SK-N-SH (cell line): ENCODE measurements around the gene ALOXE3. TPM values are rescaled to one million over a fixed set of nuclear protein-coding genes. Genes with fewer than 3 reads are reported as not detected.

Experiments
- CTCF ChIA-PET: fragments of 300-600, 350-600 bp; formaldehyde crosslinking; extraction: SDS; loops from one replicate; lab custom pipeline; 2021; lab: Yijun Ruan, JAX
- POLR2A ChIA-PET: fragments of 350-600 bp; sonication (Branson Sonifier 250); formaldehyde crosslinking; extraction: SDS; loops from one replicate; lab custom pipeline; 2020; ENCODE audit warnings: antibody characterized with exemption, inconsistent platforms; lab: Yijun Ruan, JAX
- DNase-seq: peaks from one replicate; pipeline ENCODE4 v3.0.0; 2012
- H2AFZ ChIP-seq: fragments of 200-600 bp; sonication (generic); 2 replicates; pipeline ENCODE4 v1.8.1; 2016; ENCODE audit warnings: antibody characterized with exemption, mild to moderate bottlenecking, low read depth
- H3F3A ChIP-seq: fragments of 200-600 bp; sonication (generic); replicated peaks from 2 replicates; pipeline ENCODE3; 2016; ENCODE audit warnings: antibody characterized with exemption, mild to moderate bottlenecking; ENCODE audit not compliant: insufficient read depth
- H3K27ac ChIP-seq, 2 experiments: fragments of 200-500 bp in 1 of 2; fragments of 200-600 bp in 1 of 2; sonication (Bioruptor generic) in 1 of 2; sonication (generic), shearing (Covaris generic) in 1 of 2; 2 replicates each; pipeline versions ENCODE4 v1.5.1 to v1.6.1; 2014 to 2016; ENCODE audit warnings: low read depth in 2 of 2, inconsistent platforms in 1 of 2, low read length in 1 of 2, mild to moderate bottlenecking in 1 of 2, mixed read lengths in 1 of 2
- H3K27me3 ChIP-seq: fragments of 200-600 bp; sonication (generic), shearing (Covaris generic); 2 replicates; pipeline ENCODE4 v1.6.1; 2016; ENCODE audit warnings: mixed run types; ENCODE audit not compliant: insufficient read depth
- H3K36me3 ChIP-seq, 2 experiments: fragments of 200-500 bp in 1 of 2; fragments of 200-600 bp in 1 of 2; sonication (Bioruptor generic) in 1 of 2; sonication (generic) in 1 of 2; replicated peaks in 1 of 2; 2 replicates each; pipeline versions ENCODE3 to v1.5.1; 2014 to 2016; ENCODE audit warnings: low read length in 1 of 2, mild to moderate bottlenecking in 1 of 2; ENCODE audit not compliant: insufficient read depth in 2 of 2, control insufficient read depth in 1 of 2
- H3K4me1 ChIP-seq, 2 experiments: fragments of 200-500 bp in 1 of 2; fragments of 200-600 bp in 1 of 2; sonication (Bioruptor generic) in 1 of 2; sonication (generic), shearing (Covaris generic) in 1 of 2; 2 replicates each; pipeline versions ENCODE4 v1.5.1 to v1.6.1; 2014 to 2016; ENCODE audit warnings: low read depth in 1 of 2, low read length in 1 of 2, mixed run types in 1 of 2; ENCODE audit not compliant: insufficient read depth in 2 of 2, control insufficient read depth in 1 of 2
- H3K4me2 ChIP-seq: fragments of 200-600 bp; sonication (generic), shearing (Covaris generic); 2 replicates; pipeline ENCODE4 v1.6.1; 2017; ENCODE audit warnings: mixed run types
- H3K4me3 ChIP-seq, 2 experiments: fragments of 200-500 bp in 1 of 2; fragments of 200-600 bp in 1 of 2; sonication (Bioruptor generic) in 1 of 2; sonication (generic), shearing (Covaris generic) in 1 of 2; 2 replicates each; pipeline versions ENCODE4 v1.5.1 to v1.8.1; 2014 to 2016; ENCODE audit warnings: low read depth in 2 of 2, inconsistent platforms in 1 of 2, low read length in 1 of 2, mild to moderate bottlenecking in 1 of 2, mixed read lengths in 1 of 2, moderate library complexity in 1 of 2
- H3K79me2 ChIP-seq: fragments of 200-600 bp; sonication (generic); 2 replicates; pipeline ENCODE4 v1.8.1; 2017; ENCODE audit warnings: mild to moderate bottlenecking; ENCODE audit not compliant: insufficient read depth
- H3K9ac ChIP-seq: fragments of 200-600 bp; sonication (generic); 2 replicates; pipeline ENCODE4 v1.6.1; 2017; ENCODE audit warnings: mixed run types
- H3K9me2 ChIP-seq: fragments of 200-600 bp; sonication (generic); 2 replicates; pipeline ENCODE4 v1.6.1; 2017; ENCODE audit warnings: mixed run types
- H3K9me3 ChIP-seq: fragments of 200-600 bp; sonication (generic); 2 replicates; pipeline ENCODE4 v1.6.1; 2017; ENCODE audit warnings: mixed run types, mild to moderate bottlenecking, moderate library complexity
- H4K20me1 ChIP-seq: fragments of 200-600 bp; sonication (generic); 2 replicates; pipeline ENCODE4 v1.6.1; 2017; ENCODE audit warnings: mild to moderate bottlenecking, mixed run types; ENCODE audit not compliant: insufficient read depth
- CTCF ChIP-seq: fragments of 200-600 bp; sonication (generic); IDR thresholded peaks from 2 replicates; pipeline ENCODE4 v1.6.1; 2017; ENCODE audit warnings: antibody characterized with exemption, mild to moderate bottlenecking, moderate library complexity
- GATA2 ChIP-seq: sonication (generic); formaldehyde crosslinking; IDR thresholded peaks from 2 replicates; pipeline ENCODE4 v1.5.0; 2020; ENCODE audit warnings: mild to moderate bottlenecking, missing genetic modification reagents
- POLR2AphosphoS5 ChIP-seq: IDR thresholded peaks from 2 replicates; pipeline ENCODE4 v1.6.1; 2012; ENCODE audit warnings: low read depth, low read length
- RAD21 ChIP-seq: IDR thresholded peaks from 2 replicates; pipeline ENCODE4 v1.6.1; 2012; ENCODE audit warnings: mild to moderate bottlenecking, low read length
- SIN3A ChIP-seq: IDR thresholded peaks from 2 replicates; pipeline ENCODE4 v1.6.1; 2012; ENCODE audit warnings: low read depth, mild to moderate bottlenecking, low read length, moderate library complexity, borderline replicate concordance
- SMC3 ChIP-seq: IDR thresholded peaks from 2 replicates; pipeline ENCODE4 v1.6.1; 2012; ENCODE audit warnings: low read depth, low read length, improper control_type of control experiment
- TAF1 ChIP-seq: IDR thresholded peaks from 2 replicates; pipeline ENCODE4 v1.6.1; 2012; ENCODE audit warnings: low read depth, mild to moderate bottlenecking, low read length, moderate library complexity, borderline replicate concordance
- USF2 ChIP-seq: fragments of 150-350 bp; IDR thresholded peaks from 2 replicates; pipeline ENCODE4 v1.6.1; 2017; ENCODE audit warnings: antibody characterized with exemption, low read length, low read depth, borderline replicate concordance
- WGBS: methylation state at CpG from one replicate; pipeline ENCODE4 v1.1.6; 2017; ENCODE audit warnings: low lambda C conversion rate; 5-methylcytosine and 5-hydroxymethylcytosine counted together
- polyA plus RNA-seq, 3 experiments: library from polyadenylated mRNA; depleted of rRNA; stranded (reverse); fragments of >200 nt; gene quantifications; 2 replicates each; pipeline ENCODE4 v1.2.3, GENCODE V29; 2012
- TF ChIP-seq, protein P1 (sequence below): IDR thresholded peaks from 2 replicates; pipeline ENCODE4 v1.4.0; 2012; ENCODE audit warnings: low read depth

The ALOXE3 gene
- polyA plus RNA-seq, 1 of the 3 experiments (the other 2 are of a cell fraction) = 0.46 TPM

GRCh38 chr17:8159032-8159400 lies 40.7 kb upstream of the ALOXE3 start (continued):
- TF ChIP-seq TAF1 (no peak), GATA2 (CRISPR knock-in tag) (no peak)
- TF ChIP-seq, all 33 proteins: peak for 0

DNA sequence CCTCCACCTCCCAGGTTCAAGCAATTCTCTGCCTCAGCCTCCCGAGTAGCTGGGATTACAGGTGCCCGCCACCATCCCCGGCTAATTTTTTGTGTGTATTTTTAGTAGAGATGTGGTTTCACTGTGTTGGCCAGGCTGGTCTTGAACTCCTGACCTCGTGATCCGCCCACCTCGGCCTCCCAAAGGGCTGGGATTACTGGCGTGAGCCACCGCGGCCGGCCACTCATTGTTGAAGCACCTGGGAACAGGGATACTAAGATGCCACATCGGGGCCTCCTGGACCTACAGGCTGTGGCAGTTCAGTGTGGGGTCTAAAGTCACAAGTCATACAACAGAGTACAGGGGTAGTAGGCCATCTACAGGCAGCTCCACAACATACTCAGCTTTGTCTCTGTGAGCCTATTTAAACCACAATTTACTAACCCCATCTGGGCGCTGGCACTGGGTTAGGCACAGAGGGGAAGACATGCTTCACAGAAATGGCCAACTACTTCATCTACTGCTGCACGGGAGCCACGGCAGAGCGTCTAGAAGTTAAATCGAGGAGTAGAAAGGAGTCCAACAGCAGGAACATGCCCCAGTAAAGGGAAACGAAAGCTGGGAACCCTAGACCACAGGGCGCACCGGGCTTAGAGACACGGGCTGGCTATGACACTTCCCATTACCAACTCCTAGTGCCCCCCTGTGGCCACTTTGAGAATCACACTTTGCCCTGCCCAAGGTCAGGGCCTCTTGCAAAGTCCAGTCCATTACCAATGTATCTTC lies 40.1 kb upstream of the ALOXE3 start:
- Histone ChIP-seq H3K9me3 (no peaks in the 10 kb centered on the region), H3K4me2 (peak overlapping the region; percentile 64; the same call in 1 of the 2 replicates), H3K4me3 (no peak overlapping the region; a peak in 1 of 4 replicates), H3K4me1 (peaks cover 31 to 48% of the 10 kb centered on the region in 2 experiments; a peak in 3 of 4 replicates), H3K9ac (peak overlapping the region; percentile 21; the same call in 1 of the 2 replicates), H3K9me2 (no peaks in the 10 kb centered on the region), H3K27me3 (no peaks in the 10 kb centered on the region), H3F3A (peaks cover 39% of the 10 kb centered on the region), H3K79me2 (peaks cover 47% of the 10 kb centered on the region), H2AFZ (no peak overlapping the region)
- CTCF ChIA-PET = interaction anchor here (0.6 to 9.4 kb wide), 17 partner anchors 14 to 221 kb away, joined by 3 to 98 read pairs (median 4); partner anchors contain the start of genes HES7 and TMEM107
- POLR2A ChIA-PET = no interaction called here
- 48% methylated on average over 16 of the region's 20 CpGs for WGBS
- TF ChIP-seq SIN3A (peak; percentile 21; the same call in 1 of the 2 replicates), RAD21 (peak; percentile 72), CTCF (peak; percentile 84), SMC3 (peak; percentile 75), POLR2AphosphoS5 (no peak), USF2 (no peak)
- TF ChIP-seq, protein P1, sequence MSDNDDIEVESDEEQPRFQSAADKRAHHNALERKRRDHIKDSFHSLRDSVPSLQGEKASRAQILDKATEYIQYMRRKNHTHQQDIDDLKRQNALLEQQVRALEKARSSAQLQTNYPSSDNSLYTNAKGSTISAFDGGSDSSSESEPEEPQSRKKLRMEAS = peak; percentile 31; the same call in 1 of the 2 replicates
- TF ChIP-seq, all 33 proteins: peak for 5
- H3K27ac ChIP-seq = peak overlapping the region in 1 of 2 experiments; percentile 95; a peak in 1 of 4 replicates
- H3K36me3 ChIP-seq = peaks cover 15 to 23% of the 10 kb centered on the region in 2 experiments
- no peaks in the 10 kb centered on the region; the same call in 1 of the 2 replicates for H4K20me1 ChIP-seq
- peak; percentile 86 for DNase-seq
